NB4 (cell line): ENCODE results near the gene PRKG1.

Experiments used
- MYC ChIP-seq: IDR thresholded peaks from 2 replicates; pipeline ENCODE4 v1.6.1; 2011; ENCODE audit warnings: low read depth, low read length
- POLR2A ChIP-seq: IDR thresholded peaks from 2 replicates; pipeline ENCODE4 v1.6.1; 2011; ENCODE audit warnings: mild to moderate bottlenecking; ENCODE audit not compliant: insufficient read length; ENCODE audit errors: extremely low read depth
- TF ChIP-seq, protein P1 (sequence below): IDR thresholded peaks from one replicate; pipeline ENCODE4 v1.5.1; 2012; ENCODE audit warnings: low read depth, low read length
- TF ChIP-seq, protein P2 (sequence below): IDR thresholded peaks from 2 replicates; pipeline ENCODE4 v1.6.1; 2011; ENCODE audit warnings: low read depth, low read length

DNA sequence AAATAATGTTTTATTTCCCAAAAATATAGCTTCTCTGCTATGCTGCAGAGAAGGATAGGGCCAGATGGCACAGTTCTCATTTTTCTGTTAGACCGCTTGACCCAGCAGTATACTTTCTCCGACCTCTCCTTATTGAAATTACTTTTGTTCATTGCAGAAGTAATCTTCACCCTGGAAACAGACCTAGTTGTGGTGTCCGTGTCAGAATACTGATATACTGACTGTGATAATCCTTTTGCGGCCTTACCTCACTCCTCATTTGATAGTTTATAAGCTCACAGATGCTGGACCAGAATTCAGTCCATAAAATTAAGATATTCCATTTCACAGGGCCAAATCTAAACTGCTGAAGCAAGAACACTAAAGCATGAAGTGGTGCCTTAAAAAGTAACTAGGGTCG is 979.2 kb downstream of the PRKG1 start:
- no peak for TF ChIP-seq POLR2A
- TF ChIP-seq, protein P1, sequence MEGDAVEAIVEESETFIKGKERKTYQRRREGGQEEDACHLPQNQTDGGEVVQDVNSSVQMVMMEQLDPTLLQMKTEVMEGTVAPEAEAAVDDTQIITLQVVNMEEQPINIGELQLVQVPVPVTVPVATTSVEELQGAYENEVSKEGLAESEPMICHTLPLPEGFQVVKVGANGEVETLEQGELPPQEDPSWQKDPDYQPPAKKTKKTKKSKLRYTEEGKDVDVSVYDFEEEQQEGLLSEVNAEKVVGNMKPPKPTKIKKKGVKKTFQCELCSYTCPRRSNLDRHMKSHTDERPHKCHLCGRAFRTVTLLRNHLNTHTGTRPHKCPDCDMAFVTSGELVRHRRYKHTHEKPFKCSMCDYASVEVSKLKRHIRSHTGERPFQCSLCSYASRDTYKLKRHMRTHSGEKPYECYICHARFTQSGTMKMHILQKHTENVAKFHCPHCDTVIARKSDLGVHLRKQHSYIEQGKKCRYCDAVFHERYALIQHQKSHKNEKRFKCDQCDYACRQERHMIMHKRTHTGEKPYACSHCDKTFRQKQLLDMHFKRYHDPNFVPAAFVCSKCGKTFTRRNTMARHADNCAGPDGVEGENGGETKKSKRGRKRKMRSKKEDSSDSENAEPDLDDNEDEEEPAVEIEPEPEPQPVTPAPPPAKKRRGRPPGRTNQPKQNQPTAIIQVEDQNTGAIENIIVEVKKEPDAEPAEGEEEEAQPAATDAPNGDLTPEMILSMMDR, result no peak
- TF ChIP-seq, protein P2, sequence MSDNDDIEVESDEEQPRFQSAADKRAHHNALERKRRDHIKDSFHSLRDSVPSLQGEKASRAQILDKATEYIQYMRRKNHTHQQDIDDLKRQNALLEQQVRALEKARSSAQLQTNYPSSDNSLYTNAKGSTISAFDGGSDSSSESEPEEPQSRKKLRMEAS, result no peak
- no peak for TF ChIP-seq MYC
